Activated CD4-positive, alpha-beta T cell treated with anti-CD3 and anti-CD28 coated beads for 24 hours (primary cell): ENCODE data around the gene MIF4GD.

Source experiments
- DNase-seq, 2 donors: peaks; one replicate each; pipeline ENCODE4 v3.0.0-alpha.2; 2020; ENCODE audit warnings: low read depth in 2 of 2

Gene MIF4GD

DNA sequence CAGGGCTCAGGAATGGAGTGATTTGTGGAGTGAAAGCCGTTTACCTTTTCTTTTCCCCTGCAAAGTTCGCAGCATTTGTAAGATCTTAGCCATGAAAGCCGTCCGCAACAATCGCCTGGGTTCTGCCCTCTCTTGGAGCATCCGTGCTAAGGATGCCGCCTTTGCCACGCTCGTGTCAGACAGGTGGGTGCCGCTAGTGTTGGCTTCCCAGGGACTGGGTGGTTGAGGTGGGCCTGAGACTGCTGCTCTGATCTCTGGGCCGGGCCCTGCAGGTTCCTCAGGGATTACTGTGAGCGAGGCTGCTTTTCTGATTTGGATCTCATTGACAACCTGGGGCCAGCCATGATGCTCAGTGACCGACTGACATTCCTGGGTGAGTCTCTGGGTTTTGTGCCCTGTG, 38.2 kb downstream of the MIF4GD start:
- DNase-seq, result no peak

- no peak for DNase-seq
These were observed 39.1 kb downstream of the MIF4GD start for GRCh38 chr17:75231741-75232464.

DNA sequence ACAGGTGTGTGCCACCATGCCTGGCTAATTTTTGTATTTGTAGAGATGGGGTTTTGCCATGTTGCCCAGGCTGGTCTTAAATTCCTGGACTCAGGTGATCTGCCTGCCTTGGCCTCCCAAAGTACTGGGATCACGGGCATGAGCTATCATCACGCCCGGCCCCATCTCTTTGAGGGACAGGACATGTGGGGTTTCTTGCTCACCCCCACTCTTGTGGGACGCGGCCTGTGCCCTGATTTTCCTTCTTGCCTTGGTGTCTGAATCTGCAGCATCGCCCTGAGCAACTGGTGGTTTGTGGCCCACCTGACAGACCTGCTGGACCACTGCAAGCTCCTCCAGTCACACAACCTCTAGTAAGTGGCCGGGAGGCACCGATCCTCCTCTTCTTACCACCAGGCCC, 40.0 kb downstream of the MIF4GD start:
- DNase-seq, result no peak

DNA sequence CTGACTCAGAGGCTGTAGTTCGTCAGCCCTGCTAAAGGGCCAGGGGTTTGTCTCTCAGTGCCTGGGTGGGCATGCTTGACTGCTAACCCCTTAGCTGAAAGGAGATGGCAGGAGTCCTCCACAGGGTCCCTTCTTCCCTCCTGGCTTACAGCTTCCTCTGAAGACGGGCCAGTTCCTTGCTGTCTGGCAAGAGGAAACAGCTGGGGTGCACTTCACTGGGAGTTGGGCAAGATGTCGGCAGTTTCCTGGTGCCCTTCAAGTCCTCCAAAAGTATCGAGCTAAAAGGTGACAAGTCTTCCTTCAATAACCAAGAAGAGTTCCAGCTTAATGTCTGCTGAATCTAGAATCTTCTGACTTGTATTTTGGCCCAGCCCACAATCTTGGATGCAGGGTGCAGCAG, 42.2 kb downstream of the MIF4GD start:
- DNase-seq, result no peak

DNA sequence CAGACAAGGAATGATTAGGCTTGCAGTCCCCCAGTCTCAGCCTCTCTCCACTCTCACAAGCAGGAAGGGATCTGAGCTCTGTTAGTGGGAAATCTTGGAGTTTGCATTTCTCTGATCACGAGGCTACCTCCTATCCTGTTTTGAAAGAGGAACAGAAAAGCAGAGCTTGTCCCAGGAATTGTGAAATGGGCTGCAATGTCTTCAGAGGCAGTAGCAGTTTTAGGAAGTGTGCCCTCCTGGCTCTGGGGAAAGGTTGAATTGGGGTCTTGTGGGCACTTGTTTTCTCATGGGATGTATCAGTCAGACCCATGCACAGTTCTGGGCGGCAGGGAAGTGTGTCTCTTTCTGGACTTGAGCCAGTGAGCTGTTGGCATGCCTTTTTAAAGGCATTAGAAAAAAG, 42.7 kb downstream of the MIF4GD start:
- no peak for DNase-seq

- no peak for DNase-seq
These were observed 43.3 kb downstream of the MIF4GD start for GRCh38 chr17:75227729-75228128.

- no peak for DNase-seq
These were observed 46.0 kb downstream of the MIF4GD start for GRCh38 chr17:75225016-75225415.

DNA sequence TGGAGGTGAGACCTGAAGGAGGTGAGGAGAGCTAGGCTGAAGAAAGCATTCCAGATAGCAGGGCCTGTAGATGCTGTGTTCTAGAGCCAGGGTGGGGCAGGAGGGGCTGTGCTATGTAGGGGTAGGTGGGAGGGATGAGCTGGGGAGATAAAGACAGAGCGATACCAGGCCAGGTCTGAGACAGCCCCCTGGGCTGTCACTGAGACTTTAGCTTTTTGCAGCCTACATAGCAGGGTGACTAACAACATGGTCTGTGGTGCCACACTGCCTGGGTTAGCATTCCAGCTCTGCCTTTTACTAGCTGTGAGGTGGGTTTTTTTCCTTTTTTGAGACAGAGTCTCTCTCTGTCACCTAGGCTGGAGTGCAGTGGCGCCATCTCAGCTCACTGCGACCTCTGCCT, 51.2 kb downstream of the MIF4GD start:
- DNase-seq, result no peak

DNA sequence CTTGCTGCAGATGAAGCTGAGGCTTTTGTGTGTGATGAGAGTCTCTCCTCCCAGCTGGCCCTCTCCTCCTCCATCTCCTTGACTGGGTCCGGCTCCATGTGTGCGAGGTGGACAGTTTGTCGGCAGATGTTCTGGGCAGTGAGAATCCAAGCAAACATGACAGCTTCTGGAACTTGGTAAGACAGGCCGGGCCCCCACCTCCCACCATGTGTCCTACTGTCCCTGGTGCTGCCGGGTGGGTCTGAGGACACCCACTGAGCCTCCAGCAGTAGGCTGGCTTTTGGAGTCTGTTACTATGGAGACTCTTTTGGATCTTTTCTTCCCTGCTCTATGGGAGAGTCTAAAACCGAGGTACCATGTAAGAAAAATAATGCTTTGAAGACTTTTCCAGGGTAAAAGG, 52.9 kb downstream of the MIF4GD start:
- DNase-seq, result no peak
